ENCODE measurements around the gene ZBTB7C. TPM values are rescaled to one million over a fixed set of nuclear protein-coding genes. Genes with fewer than 3 reads are reported as not detected.

ZBTB7C gene
- total and polyA plus RNA-seq, 9 of the 15 experiments (the other 6 are each of a cell fraction or from before 2014, with no cell fraction given): not detected

DNA sequence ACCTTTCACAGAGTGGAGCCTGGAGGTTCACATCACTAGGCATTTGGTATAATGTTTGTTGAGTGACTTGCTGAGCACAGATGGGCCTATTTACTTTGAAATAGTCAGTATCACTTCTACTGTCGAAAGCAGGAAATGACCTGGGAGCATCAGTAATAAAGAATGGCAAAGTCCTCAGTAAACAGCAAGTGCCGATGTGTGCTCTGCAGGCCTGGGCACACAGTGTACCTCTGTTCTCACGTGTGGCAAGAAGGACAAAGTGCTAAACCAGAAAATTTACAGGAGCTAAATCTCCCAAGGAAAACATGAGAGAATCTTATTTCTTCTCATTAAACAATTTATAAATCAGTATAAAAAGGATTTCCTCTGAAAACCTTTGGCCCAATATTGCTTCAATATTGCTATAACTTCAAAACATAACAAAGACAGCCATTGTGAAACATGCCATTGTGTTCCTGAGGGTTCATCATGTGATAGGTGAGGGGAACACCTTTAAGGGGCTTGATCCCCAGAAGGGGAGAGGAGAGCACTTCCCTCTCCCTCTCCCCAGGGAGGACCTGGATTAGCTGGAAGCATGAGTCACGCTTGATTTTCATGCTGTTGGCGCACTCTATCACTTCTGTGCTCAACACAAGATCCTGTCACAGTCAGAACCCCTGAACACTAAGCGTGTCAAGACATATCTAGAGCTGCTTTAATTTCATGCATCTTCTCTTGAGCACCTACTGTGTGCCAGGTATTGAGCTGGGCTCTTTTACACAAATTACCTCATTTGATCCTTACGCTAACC is 347.2 kb downstream of the ZBTB7C start:
- ATAC-seq (no peak), FAIRE-seq (no peak), DNase-seq (ENCODE audit: extremely low read depth in 1 of 4, low spot score in 3 of 4) (no peak)
- Histone ChIP-seq H3K9ac (ENCODE audit: insufficient read depth in 1 of 2, low read depth in 2 of 2, low read length in 2 of 2) (no peak overlapping the region), H4K20me1 (replicated peaks; ENCODE audit: control insufficient read depth, insufficient read depth, low read length) (no peaks in the 10 kb centered on the region), H3K27ac (ENCODE audit: extremely low read depth, low read depth, low read length) (no peak overlapping the region), H3K79me2 (ENCODE audit: control insufficient read depth, insufficient read depth, low read length) (no peaks in the 10 kb centered on the region), H2AFZ (ENCODE audit: low read depth, low read length) (no peak overlapping the region), H3K4me1 (replicated peaks in 1 of 2; ENCODE audit: control insufficient read depth in 2 of 2, insufficient read depth in 2 of 2, low read length in 2 of 2) (no peaks in the 10 kb centered on the region), H3K36me3 (ENCODE audit: control insufficient read depth, insufficient read depth, low read length) (no peaks in the 10 kb centered on the region), H3K27me3 (ENCODE audit: control insufficient read depth in 2 of 2, insufficient read depth in 2 of 2, low read length in 2 of 2) (peaks cover 2 to 30% of the 10 kb centered on the region in 2 experiments; a peak in 2 of 5 replicates), H3K4me2 (ENCODE audit: insufficient read depth, low read length) (no peak overlapping the region), H3K4me3 (no peak overlapping the region), H3K9me3 (replicated peaks; ENCODE audit: control insufficient read depth, insufficient read depth, low read depth, low read length) (no peaks in the 10 kb centered on the region), H3K9me1 (ENCODE audit: control insufficient read depth, insufficient read depth, low read length) (no peaks in the 10 kb centered on the region)
- TF ChIP-seq MEF2D (tag; conservative IDR thresholded peaks at IDR 0.05; ENCODE audit: low read depth) (no peak), CBFB (CRISPR knock-in tag; IDR thresholded peaks at IDR 0.05) (no peak), SPI1 (IDR thresholded peaks at IDR 0.05; ENCODE audit: borderline replicate concordance, low read depth, low read length) (no peak), POLR3A (IDR thresholded peaks at IDR 0.05; ENCODE audit: borderline replicate concordance, extremely low read depth, insufficient read depth, insufficient read length) (no peak), GATAD2B (IDR thresholded peaks at IDR 0.05; ENCODE audit: borderline replicate concordance) (no peak), CEBPG (CRISPR knock-in tag; IDR thresholded peaks at IDR 0.05) (no peak), CEBPG (tag; conservative IDR thresholded peaks at IDR 0.05 in 1 of 2, IDR thresholded peaks at IDR 0.05 in 1 of 2) (no peak), ZNF589 (CRISPR knock-in tag; IDR thresholded peaks at IDR 0.05; ENCODE audit: low read depth) (no peak), NCOA6 (IDR thresholded peaks at IDR 0.05) (no peak), ZNF699 (CRISPR knock-in tag; IDR thresholded peaks at IDR 0.05; ENCODE audit: insufficient replicate concordance) (no peak)
- TF ChIP-seq, protein P1, sequence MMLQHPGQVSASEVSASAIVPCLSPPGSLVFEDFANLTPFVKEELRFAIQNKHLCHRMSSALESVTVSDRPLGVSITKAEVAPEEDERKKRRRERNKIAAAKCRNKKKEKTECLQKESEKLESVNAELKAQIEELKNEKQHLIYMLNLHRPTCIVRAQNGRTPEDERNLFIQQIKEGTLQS (IDR thresholded peaks at IDR 0.05): no peak
- TF ChIP-seq, protein P1 (CRISPR knock-in tag; conservative IDR thresholded peaks at IDR 0.05): no peak
- TF ChIP-seq, protein P2, sequence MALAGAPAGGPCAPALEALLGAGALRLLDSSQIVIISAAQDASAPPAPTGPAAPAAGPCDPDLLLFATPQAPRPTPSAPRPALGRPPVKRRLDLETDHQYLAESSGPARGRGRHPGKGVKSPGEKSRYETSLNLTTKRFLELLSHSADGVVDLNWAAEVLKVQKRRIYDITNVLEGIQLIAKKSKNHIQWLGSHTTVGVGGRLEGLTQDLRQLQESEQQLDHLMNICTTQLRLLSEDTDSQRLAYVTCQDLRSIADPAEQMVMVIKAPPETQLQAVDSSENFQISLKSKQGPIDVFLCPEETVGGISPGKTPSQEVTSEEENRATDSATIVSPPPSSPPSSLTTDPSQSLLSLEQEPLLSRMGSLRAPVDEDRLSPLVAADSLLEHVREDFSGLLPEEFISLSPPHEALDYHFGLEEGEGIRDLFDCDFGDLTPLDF (CRISPR knock-in tag; IDR thresholded peaks at IDR 0.05): no peak
- TF ChIP-seq, protein P3, sequence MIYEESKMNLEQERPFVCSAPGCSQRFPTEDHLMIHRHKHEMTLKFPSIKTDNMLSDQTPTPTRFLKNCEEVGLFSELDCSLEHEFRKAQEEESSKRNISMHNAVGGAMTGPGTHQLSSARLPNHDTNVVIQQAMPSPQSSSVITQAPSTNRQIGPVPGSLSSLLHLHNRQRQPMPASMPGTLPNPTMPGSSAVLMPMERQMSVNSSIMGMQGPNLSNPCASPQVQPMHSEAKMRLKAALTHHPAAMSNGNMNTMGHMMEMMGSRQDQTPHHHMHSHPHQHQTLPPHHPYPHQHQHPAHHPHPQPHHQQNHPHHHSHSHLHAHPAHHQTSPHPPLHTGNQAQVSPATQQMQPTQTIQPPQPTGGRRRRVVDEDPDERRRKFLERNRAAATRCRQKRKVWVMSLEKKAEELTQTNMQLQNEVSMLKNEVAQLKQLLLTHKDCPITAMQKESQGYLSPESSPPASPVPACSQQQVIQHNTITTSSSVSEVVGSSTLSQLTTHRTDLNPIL (CRISPR knock-in tag; IDR thresholded peaks at IDR 0.05): no peak
- intact Hi-C loops (cut with micrococcal nuclease): no loop called here
- 2% methylated on average over 7 of the region's 7 CpGs for WGBS (ENCODE audit: insufficient coverage, low coverage, missing lambda C conversion rate)
- no TSS peak for BruUV-seq (replicated peaks)
- CTCF ChIA-PET (ENCODE audit: low intra/inter-chr PET ratio): no interaction called here
- in situ Hi-C loops (cut with MboI): no loop called here
- POLR2A ChIA-PET: interaction anchor here (0.6 kb wide), 1 partner anchor 9 kb away, joined by 3 read pairs; no protein-coding TSS in a partner anchor

Measured in K562 (cell line).